GM12878 (cell line): ENCODE results near the gene KRI1.

Experiments used
- DPF2 ChIP-seq: fragments of 450-650 bp; IDR thresholded peaks from 2 replicates; pipeline ENCODE4 v1.6.1; 2017; ENCODE audit warnings: mild to moderate bottlenecking
- LARP7 ChIP-seq: fragments of 450-650 bp; IDR thresholded peaks from 2 replicates; pipeline ENCODE4 v1.6.1; 2017; ENCODE audit warnings: mild to moderate bottlenecking
- RELA ChIP-seq: fragments of 450-650 bp; IDR thresholded peaks from 2 replicates; pipeline ENCODE4 v1.8.0; 2014; ENCODE audit warnings: borderline replicate concordance; ENCODE audit not compliant: partially characterized antibody
- TF ChIP-seq, protein P1 (sequence below): fragments of 450-650 bp; formaldehyde crosslinking; IDR thresholded peaks from 2 replicates; pipeline ENCODE4 v1.4.0; 2020; ENCODE audit warnings: mild to moderate bottlenecking, moderate library complexity

DNA sequence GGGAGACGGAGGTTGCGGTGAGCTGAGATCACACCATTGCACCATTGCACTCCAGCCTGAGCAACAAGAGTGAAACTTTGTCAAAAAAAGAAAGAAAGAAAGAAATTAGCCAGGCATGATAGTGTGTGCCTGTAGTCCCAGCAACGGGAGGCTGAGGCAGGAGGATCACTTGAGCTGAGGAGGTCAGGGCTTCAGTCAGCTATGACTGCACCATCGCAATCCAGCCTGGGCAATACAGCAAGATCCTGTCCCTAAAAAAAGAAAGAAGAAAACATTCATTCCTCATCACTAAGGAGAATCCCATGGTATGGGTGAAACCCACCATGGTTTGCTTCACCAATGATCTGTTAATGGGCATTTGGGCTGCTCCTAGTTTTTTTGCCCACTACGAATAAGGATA is 34.3 kb upstream of the KRI1 start:
- TF ChIP-seq LARP7 (no peak), RELA (no peak), DPF2 (no peak)
- TF ChIP-seq, protein P1, sequence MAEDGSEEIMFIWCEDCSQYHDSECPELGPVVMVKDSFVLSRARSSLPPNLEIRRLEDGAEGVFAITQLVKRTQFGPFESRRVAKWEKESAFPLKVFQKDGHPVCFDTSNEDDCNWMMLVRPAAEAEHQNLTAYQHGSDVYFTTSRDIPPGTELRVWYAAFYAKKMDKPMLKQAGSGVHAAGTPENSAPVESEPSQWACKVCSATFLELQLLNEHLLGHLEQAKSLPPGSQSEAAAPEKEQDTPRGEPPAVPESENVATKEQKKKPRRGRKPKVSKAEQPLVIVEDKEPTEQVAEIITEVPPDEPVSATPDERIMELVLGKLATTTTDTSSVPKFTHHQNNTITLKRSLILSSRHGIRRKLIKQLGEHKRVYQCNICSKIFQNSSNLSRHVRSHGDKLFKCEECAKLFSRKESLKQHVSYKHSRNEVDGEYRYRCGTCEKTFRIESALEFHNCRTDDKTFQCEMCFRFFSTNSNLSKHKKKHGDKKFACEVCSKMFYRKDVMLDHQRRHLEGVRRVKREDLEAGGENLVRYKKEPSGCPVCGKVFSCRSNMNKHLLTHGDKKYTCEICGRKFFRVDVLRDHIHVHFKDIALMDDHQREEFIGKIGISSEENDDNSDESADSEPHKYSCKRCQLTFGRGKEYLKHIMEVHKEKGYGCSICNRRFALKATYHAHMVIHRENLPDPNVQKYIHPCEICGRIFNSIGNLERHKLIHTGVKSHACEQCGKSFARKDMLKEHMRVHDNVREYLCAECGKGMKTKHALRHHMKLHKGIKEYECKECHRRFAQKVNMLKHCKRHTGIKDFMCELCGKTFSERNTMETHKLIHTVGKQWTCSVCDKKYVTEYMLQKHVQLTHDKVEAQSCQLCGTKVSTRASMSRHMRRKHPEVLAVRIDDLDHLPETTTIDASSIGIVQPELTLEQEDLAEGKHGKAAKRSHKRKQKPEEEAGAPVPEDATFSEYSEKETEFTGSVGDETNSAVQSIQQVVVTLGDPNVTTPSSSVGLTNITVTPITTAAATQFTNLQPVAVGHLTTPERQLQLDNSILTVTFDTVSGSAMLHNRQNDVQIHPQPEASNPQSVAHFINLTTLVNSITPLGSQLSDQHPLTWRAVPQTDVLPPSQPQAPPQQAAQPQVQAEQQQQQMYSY (CRISPR knock-in tag) = no peak
